Breast epithelium (tissue), 3 donors: Measurements from ENCODE around the gene TEX28.

ENCODE experiments used
- CTCF ChIP-seq, 3 donors: fragments of 450-650 bp; IDR thresholded peaks; one replicate each; pipeline ENCODE4 v1.5.1; 2016 to 2017; ENCODE audit warnings: antibody characterized with exemption in 3 of 3, mild to moderate bottlenecking in 3 of 3, moderate library complexity in 3 of 3
- POLR2A ChIP-seq: fragments of 450-650 bp; IDR thresholded peaks from one replicate; pipeline ENCODE4 v1.6.1; 2016; ENCODE audit warnings: antibody characterized with exemption, mild to moderate bottlenecking, moderate library complexity

GRCh38 chrX:154321152-154321551 is 26.2 kb upstream of the TEX28 start:
- no peak for TF ChIP-seq POLR2A
- no peak for TF ChIP-seq CTCF (IDR thresholded peaks at IDR 0.05)
